Endothelial cell of umbilical vein (primary cell): ENCODE measurements around the gene KRCC1. TPM values are rescaled to one million over a fixed set of nuclear protein-coding genes. Genes with fewer than 3 reads are reported as not detected.

Source experiments
- BruUV-seq: library from RNA; stranded (reverse); fragments of 400-500 nt; replicated peaks from 2 replicates; lab custom pipeline; 2021; lab: Mats Ljungman, UMichigan
- CTCF ChIA-PET: fragments of 300-600, 350-600 bp; sonication (Branson Sonifier 250); formaldehyde crosslinking; loops from one replicate; lab custom pipeline; 2021; ENCODE audit warnings: antibody characterized with exemption, inconsistent platforms; lab: Charles Lee
- POLR2A ChIA-PET: fragments of 300-600, 350-600 bp; sonication (Branson Sonifier 250); formaldehyde crosslinking; loops from one replicate; lab custom pipeline; 2021; ENCODE audit warnings: antibody characterized with exemption, inconsistent platforms; lab: Charles Lee
- DNase-seq: peaks from one replicate; pipeline ENCODE4 v3.0.0-alpha.2; 2011; ENCODE audit warnings: low read depth, low spot score
- FAIRE-seq: peaks from 2 replicates; lab custom pipeline; 2011; peaks lifted over from hg19 to GRCh38; lab: Jason Lieb, UNC
- H2AFZ ChIP-seq: 2 replicates; pipeline ENCODE4 v1.6.0; 2012; ENCODE audit warnings: low read depth, low read length, control low read depth, inconsistent platforms
- H3K27ac ChIP-seq: 2 replicates; pipeline ENCODE4 v1.5.1; 2011; ENCODE audit warnings: low read depth, mild to moderate bottlenecking, control low read depth, low read length, moderate library complexity; ENCODE audit not compliant: insufficient read depth
- H3K27me3 ChIP-seq, 2 experiments: 2 replicates each; pipeline versions ENCODE4 v1.6.0 to v1.6.1; 2011; ENCODE audit warnings: low read length in 2 of 2, mixed read lengths in 1 of 2; ENCODE audit not compliant: control insufficient read depth in 2 of 2, insufficient read depth in 2 of 2
- H3K36me3 ChIP-seq, 2 experiments: 2 replicates in 1 of 2; 3 replicates in 1 of 2; pipeline ENCODE4 v1.5.1; 2011; ENCODE audit warnings: low read length in 2 of 2, mild to moderate bottlenecking in 1 of 2, moderate library complexity in 1 of 2; ENCODE audit not compliant: control insufficient read depth in 2 of 2, insufficient read depth in 2 of 2; ENCODE audit errors: extremely low read depth in 1 of 2
- H3K4me1 ChIP-seq: 3 replicates; pipeline ENCODE4 v1.5.1; 2011; ENCODE audit warnings: mild to moderate bottlenecking, low read length; ENCODE audit not compliant: control insufficient read depth, insufficient read depth; ENCODE audit errors: extremely low read depth
- H3K4me2 ChIP-seq: 2 replicates; pipeline ENCODE4 v1.6.1; 2011; ENCODE audit warnings: low read length, control low read depth, mixed read lengths; ENCODE audit not compliant: insufficient read depth
- H3K4me3 ChIP-seq, 3 experiments: fragments of 200-600 bp in 1 of 3; sonication (generic), shearing (Covaris generic) in 1 of 3; replicated peaks in 1 of 3; 2 replicates each; pipeline ENCODE4 v1.5.1; 2011 to 2016; ENCODE audit warnings: control low read depth in 3 of 3, low read length in 3 of 3, mild to moderate bottlenecking in 2 of 3, inconsistent platforms in 1 of 3, low read depth in 1 of 3, moderate library complexity in 1 of 3; ENCODE audit not compliant: insufficient read depth in 1 of 3
- H3K79me2 ChIP-seq: 2 replicates; pipeline ENCODE4 v1.6.0; 2012; ENCODE audit warnings: low read length, inconsistent platforms; ENCODE audit not compliant: control insufficient read depth, insufficient read depth
- H3K9ac ChIP-seq: replicated peaks from 2 replicates; pipeline ENCODE3; 2011; ENCODE audit warnings: low read length, control low read depth; ENCODE audit not compliant: insufficient read depth; ENCODE audit errors: extremely low read depth
- H3K9me1 ChIP-seq: replicated peaks from 3 replicates; pipeline ENCODE4 v1.6.0; 2011; ENCODE audit warnings: mild to moderate bottlenecking, low read length; ENCODE audit not compliant: control insufficient read depth, insufficient read depth; ENCODE audit errors: extremely low read depth
- H3K9me3 ChIP-seq: replicated peaks from 2 replicates; pipeline ENCODE4 v1.5.1; 2012; ENCODE audit warnings: low read length, inconsistent platforms; ENCODE audit not compliant: control insufficient read depth, insufficient read depth
- H4K20me1 ChIP-seq: replicated peaks from 2 replicates; pipeline ENCODE3; 2011; ENCODE audit warnings: mild to moderate bottlenecking, low read length; ENCODE audit not compliant: control insufficient read depth, insufficient read depth; ENCODE audit errors: extremely low read depth
- CTCF ChIP-seq, 2 donors: IDR thresholded peaks; 1 replicate in 1 of 2; 2 replicates in 1 of 2; pipeline ENCODE4 v1.5.1; 2011; ENCODE audit warnings: low read length in 2 of 2, mild to moderate bottlenecking in 2 of 2, moderate library complexity in 2 of 2, control low read depth in 1 of 2, inconsistent platforms in 1 of 2, low read depth in 1 of 2; ENCODE audit not compliant: insufficient read depth in 1 of 2; ENCODE audit errors: extremely low read depth in 1 of 2
- JUN ChIP-seq: IDR thresholded peaks from 2 replicates; pipeline ENCODE4 v1.6.1; 2011; ENCODE audit warnings: borderline replicate concordance, low read depth; ENCODE audit not compliant: insufficient read length, insufficient read depth
- MAX ChIP-seq: IDR thresholded peaks from 2 replicates; pipeline ENCODE4 v1.6.1; 2011; ENCODE audit not compliant: insufficient read depth, insufficient read length
- POLR2AphosphoS5 ChIP-seq: IDR thresholded peaks from 2 replicates; pipeline ENCODE4 v1.6.1; 2012; ENCODE audit warnings: low read depth, mild to moderate bottlenecking, control low read depth, low read length, moderate library complexity; ENCODE audit not compliant: insufficient read depth
- dilution Hi-C: fragments of 300-500 bp; cut with MboI; formaldehyde crosslinking; loops from one replicate; pipeline ENCODE4 v1.15.0; 2019; ENCODE audit warnings: low sequenced_read_pairs; ENCODE audit not compliant: extremely low pct_ligation_motif_present
- intact Hi-C: fragments of 100-400 bp; cut with micrococcal nuclease; formaldehyde crosslinking; loops from one replicate; pipeline ENCODE4 v1.10.0; 2022
- polyA plus RNA-seq, 4 experiments: library from polyadenylated mRNA; depleted of rRNA in 3 of 4; stranded (reverse) in 3 of 4; unstranded in 1 of 4; fragments of >200 nt; gene quantifications; 2 replicates each; pipeline versions ENCODE4 v1.2.1 to v1.2.3, GENCODE V29; 2011 to 2012; ENCODE audit warnings: missing spikeins in 1 of 4
- total RNA-seq: library from RNA; stranded (reverse); gene quantifications from 2 replicates; pipeline ENCODE4 v1.2.3, GENCODE V29; 2021

KRCC1 gene
- total and polyA plus RNA-seq, 2 donors (not counting 3 experiments of a cell fraction or from before 2014, with no cell fraction given) = 7.4 to 15.0 TPM

DNA sequence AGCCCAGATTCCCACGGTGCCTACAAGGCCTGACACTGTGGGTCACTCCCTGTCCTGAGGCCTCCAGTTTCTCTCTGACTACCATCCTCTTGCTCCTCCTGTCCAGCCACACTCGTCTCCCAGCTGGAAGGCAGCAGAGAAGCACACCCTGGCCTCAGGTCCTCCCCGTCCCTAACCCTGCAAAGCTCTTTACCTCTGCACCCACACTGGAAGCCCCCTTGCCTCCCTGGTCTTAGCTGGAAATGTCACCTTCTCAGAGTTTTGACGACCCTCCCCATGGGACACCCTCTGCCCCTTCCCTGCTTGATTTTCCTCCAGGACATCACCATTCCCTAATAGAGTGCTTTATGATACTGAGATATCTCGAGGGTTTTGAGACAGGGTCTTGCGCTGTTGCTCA lies 49.8 kb downstream of the KRCC1 start:
- Histone ChIP-seq H3K4me3 (no peak overlapping the region), H3K9ac (no peak overlapping the region), H3K4me1 (no peaks in the 10 kb centered on the region), H3K4me2 (no peak overlapping the region), H3K9me3 (no peaks in the 10 kb centered on the region), H3K27ac (no peak overlapping the region), H3K79me2 (no peaks in the 10 kb centered on the region), H3K27me3 (peaks cover 4 to 12% of the 10 kb centered on the region in 2 experiments), H3K36me3 (no peaks in the 10 kb centered on the region), H4K20me1 (no peaks in the 10 kb centered on the region), H2AFZ (no peak overlapping the region), H3K9me1 (no peaks in the 10 kb centered on the region)
- DNase-seq (no peak), FAIRE-seq (no peak)
- intact Hi-C loops (no loop called here), dilution Hi-C loops (no loop called here)
- ChIA-PET POLR2A (no interaction called here), CTCF (no interaction called here)
- no TSS peak for BruUV-seq
- TF ChIP-seq MAX = no peak

GRCh38 chr2:88003074-88003755 lies 52.4 kb downstream of the KRCC1 start:
- no TSS peak for BruUV-seq
- dilution Hi-C loops = no loop called here
- POLR2A ChIA-PET = no interaction called here
- Histone ChIP-seq H3K4me2 (no peak overlapping the region), H3K4me1 (no peaks in the 10 kb centered on the region), H4K20me1 (no peaks in the 10 kb centered on the region), H3K79me2 (no peaks in the 10 kb centered on the region), H3K9me3 (no peaks in the 10 kb centered on the region), H2AFZ (peak overlapping the region; percentile 44), H3K36me3 (no peaks in the 10 kb centered on the region), H3K27me3 (peaks cover 0 to 12% of the 10 kb centered on the region in 2 experiments), H3K27ac (no peak overlapping the region), H3K4me3 (no peak overlapping the region), H3K9me1 (no peaks in the 10 kb centered on the region), H3K9ac (no peak overlapping the region)
- TF ChIP-seq CTCF (IDR thresholded peaks at IDR 0.05; ENCODE audit: extremely low read depth in 1 of 2, insufficient read depth in 1 of 2, low read depth in 1 of 2, low read length in 2 of 2) (no peak), JUN (no peak), POLR2AphosphoS5 (no peak)
- DNase-seq (no peak), FAIRE-seq (no peak)
- intact Hi-C loops = no loop called here
- CTCF ChIA-PET = no interaction called here
